SK-N-SH (cell line): Measurements from ENCODE around the gene CHML. TPM values are rescaled to one million over a fixed set of nuclear protein-coding genes. Genes with fewer than 3 reads are reported as not detected.
A peak's percentile ranks its signal among the peaks of the same experiment; 100 is the strongest.

ENCODE experiments used
- CTCF ChIA-PET: fragments of 300-600, 350-600 bp; formaldehyde crosslinking; extraction: SDS; loops from one replicate; lab custom pipeline; 2021; lab: Yijun Ruan, JAX
- POLR2A ChIA-PET: fragments of 350-600 bp; sonication (Branson Sonifier 250); formaldehyde crosslinking; extraction: SDS; loops from one replicate; lab custom pipeline; 2020; ENCODE audit warnings: antibody characterized with exemption, inconsistent platforms; lab: Yijun Ruan, JAX
- DNase-seq: peaks from one replicate; pipeline ENCODE4 v3.0.0; 2012
- H2AFZ ChIP-seq: fragments of 200-600 bp; sonication (generic); 2 replicates; pipeline ENCODE4 v1.8.1; 2016; ENCODE audit warnings: antibody characterized with exemption, mild to moderate bottlenecking, low read depth
- H3F3A ChIP-seq: fragments of 200-600 bp; sonication (generic); replicated peaks from 2 replicates; pipeline ENCODE3; 2016; ENCODE audit warnings: antibody characterized with exemption, mild to moderate bottlenecking; ENCODE audit not compliant: insufficient read depth
- H3K27ac ChIP-seq, 2 experiments: fragments of 200-500 bp in 1 of 2; fragments of 200-600 bp in 1 of 2; sonication (Bioruptor generic) in 1 of 2; sonication (generic), shearing (Covaris generic) in 1 of 2; 2 replicates each; pipeline versions ENCODE4 v1.5.1 to v1.6.1; 2014 to 2016; ENCODE audit warnings: low read depth in 2 of 2, inconsistent platforms in 1 of 2, low read length in 1 of 2, mild to moderate bottlenecking in 1 of 2, mixed read lengths in 1 of 2
- H3K27me3 ChIP-seq: fragments of 200-600 bp; sonication (generic), shearing (Covaris generic); 2 replicates; pipeline ENCODE4 v1.6.1; 2016; ENCODE audit warnings: mixed run types; ENCODE audit not compliant: insufficient read depth
- H3K36me3 ChIP-seq, 2 experiments: fragments of 200-500 bp in 1 of 2; fragments of 200-600 bp in 1 of 2; sonication (Bioruptor generic) in 1 of 2; sonication (generic) in 1 of 2; replicated peaks in 1 of 2; 2 replicates each; pipeline versions ENCODE3 to v1.5.1; 2014 to 2016; ENCODE audit warnings: low read length in 1 of 2, mild to moderate bottlenecking in 1 of 2; ENCODE audit not compliant: insufficient read depth in 2 of 2, control insufficient read depth in 1 of 2
- H3K4me1 ChIP-seq, 2 experiments: fragments of 200-500 bp in 1 of 2; fragments of 200-600 bp in 1 of 2; sonication (Bioruptor generic) in 1 of 2; sonication (generic), shearing (Covaris generic) in 1 of 2; 2 replicates each; pipeline versions ENCODE4 v1.5.1 to v1.6.1; 2014 to 2016; ENCODE audit warnings: low read depth in 1 of 2, low read length in 1 of 2, mixed run types in 1 of 2; ENCODE audit not compliant: insufficient read depth in 2 of 2, control insufficient read depth in 1 of 2
- H3K4me2 ChIP-seq: fragments of 200-600 bp; sonication (generic), shearing (Covaris generic); 2 replicates; pipeline ENCODE4 v1.6.1; 2017; ENCODE audit warnings: mixed run types
- H3K4me3 ChIP-seq, 2 experiments: fragments of 200-500 bp in 1 of 2; fragments of 200-600 bp in 1 of 2; sonication (Bioruptor generic) in 1 of 2; sonication (generic), shearing (Covaris generic) in 1 of 2; 2 replicates each; pipeline versions ENCODE4 v1.5.1 to v1.8.1; 2014 to 2016; ENCODE audit warnings: low read depth in 2 of 2, inconsistent platforms in 1 of 2, low read length in 1 of 2, mild to moderate bottlenecking in 1 of 2, mixed read lengths in 1 of 2, moderate library complexity in 1 of 2
- H3K79me2 ChIP-seq: fragments of 200-600 bp; sonication (generic); 2 replicates; pipeline ENCODE4 v1.8.1; 2017; ENCODE audit warnings: mild to moderate bottlenecking; ENCODE audit not compliant: insufficient read depth
- H3K9ac ChIP-seq: fragments of 200-600 bp; sonication (generic); 2 replicates; pipeline ENCODE4 v1.6.1; 2017; ENCODE audit warnings: mixed run types
- H3K9me2 ChIP-seq: fragments of 200-600 bp; sonication (generic); 2 replicates; pipeline ENCODE4 v1.6.1; 2017; ENCODE audit warnings: mixed run types
- H3K9me3 ChIP-seq: fragments of 200-600 bp; sonication (generic); 2 replicates; pipeline ENCODE4 v1.6.1; 2017; ENCODE audit warnings: mixed run types, mild to moderate bottlenecking, moderate library complexity
- H4K20me1 ChIP-seq: fragments of 200-600 bp; sonication (generic); 2 replicates; pipeline ENCODE4 v1.6.1; 2017; ENCODE audit warnings: mild to moderate bottlenecking, mixed run types; ENCODE audit not compliant: insufficient read depth
- CHD2 ChIP-seq: fragments of 150-350 bp; IDR thresholded peaks from 2 replicates; pipeline ENCODE4 v1.6.1; 2018; ENCODE audit warnings: low read length; ENCODE audit not compliant: partially characterized antibody
- FOSL2 ChIP-seq: IDR thresholded peaks from 2 replicates; pipeline ENCODE4 v1.4.0; 2012; ENCODE audit warnings: low read depth, mild to moderate bottlenecking, moderate library complexity, borderline replicate concordance
- JUND ChIP-seq: IDR thresholded peaks from 2 replicates; pipeline ENCODE4 v1.4.0; 2012
- MEF2A ChIP-seq: IDR thresholded peaks from 2 replicates; pipeline ENCODE4 v1.4.0; 2012; ENCODE audit warnings: low read depth, borderline replicate concordance
- NFIC ChIP-seq: IDR thresholded peaks from 2 replicates; pipeline ENCODE4 v1.4.0; 2012; ENCODE audit warnings: borderline replicate concordance
- POLR2AphosphoS5 ChIP-seq: IDR thresholded peaks from 2 replicates; pipeline ENCODE4 v1.6.1; 2012; ENCODE audit warnings: low read depth, low read length
- RAD21 ChIP-seq: IDR thresholded peaks from 2 replicates; pipeline ENCODE4 v1.6.1; 2012; ENCODE audit warnings: mild to moderate bottlenecking, low read length
- RFX5 ChIP-seq: IDR thresholded peaks from 2 replicates; pipeline ENCODE4 v1.6.1; 2012; ENCODE audit warnings: mild to moderate bottlenecking, improper control_type of control experiment, low read length
- SMC3 ChIP-seq: IDR thresholded peaks from 2 replicates; pipeline ENCODE4 v1.6.1; 2012; ENCODE audit warnings: low read depth, low read length, improper control_type of control experiment
- WGBS: methylation state at CpG from one replicate; pipeline ENCODE4 v1.1.6; 2017; ENCODE audit warnings: low lambda C conversion rate; 5-methylcytosine and 5-hydroxymethylcytosine counted together
- polyA plus RNA-seq, 3 experiments: library from polyadenylated mRNA; depleted of rRNA; stranded (reverse); fragments of >200 nt; gene quantifications; 2 replicates each; pipeline ENCODE4 v1.2.3, GENCODE V29; 2012
- TF ChIP-seq, protein P1 (sequence below): IDR thresholded peaks from 2 replicates; pipeline ENCODE4 v1.4.0; 2012; ENCODE audit warnings: low read depth, borderline replicate concordance
- TF ChIP-seq, protein P2 (sequence below): fragments of 200-600 bp; sonication (generic); IDR thresholded peaks from 2 replicates; pipeline ENCODE4 v1.6.1; 2017; ENCODE audit warnings: antibody characterized with exemption, mild to moderate bottlenecking, moderate library complexity
- TF ChIP-seq, protein P3 (sequence below): IDR thresholded peaks from 2 replicates; pipeline ENCODE4 v1.6.1; 2012; ENCODE audit warnings: mild to moderate bottlenecking, low read depth, low read length, moderate library complexity
- TF ChIP-seq, protein P4 (sequence below): fragments of 150-350 bp; IDR thresholded peaks from 2 replicates; pipeline ENCODE4 v1.6.1; 2017; ENCODE audit warnings: antibody characterized with exemption, low read length, low read depth, borderline replicate concordance

Gene CHML
- polyA plus RNA-seq, 1 of the 3 experiments (the other 2 are of a cell fraction) = 3.0 TPM

DNA sequence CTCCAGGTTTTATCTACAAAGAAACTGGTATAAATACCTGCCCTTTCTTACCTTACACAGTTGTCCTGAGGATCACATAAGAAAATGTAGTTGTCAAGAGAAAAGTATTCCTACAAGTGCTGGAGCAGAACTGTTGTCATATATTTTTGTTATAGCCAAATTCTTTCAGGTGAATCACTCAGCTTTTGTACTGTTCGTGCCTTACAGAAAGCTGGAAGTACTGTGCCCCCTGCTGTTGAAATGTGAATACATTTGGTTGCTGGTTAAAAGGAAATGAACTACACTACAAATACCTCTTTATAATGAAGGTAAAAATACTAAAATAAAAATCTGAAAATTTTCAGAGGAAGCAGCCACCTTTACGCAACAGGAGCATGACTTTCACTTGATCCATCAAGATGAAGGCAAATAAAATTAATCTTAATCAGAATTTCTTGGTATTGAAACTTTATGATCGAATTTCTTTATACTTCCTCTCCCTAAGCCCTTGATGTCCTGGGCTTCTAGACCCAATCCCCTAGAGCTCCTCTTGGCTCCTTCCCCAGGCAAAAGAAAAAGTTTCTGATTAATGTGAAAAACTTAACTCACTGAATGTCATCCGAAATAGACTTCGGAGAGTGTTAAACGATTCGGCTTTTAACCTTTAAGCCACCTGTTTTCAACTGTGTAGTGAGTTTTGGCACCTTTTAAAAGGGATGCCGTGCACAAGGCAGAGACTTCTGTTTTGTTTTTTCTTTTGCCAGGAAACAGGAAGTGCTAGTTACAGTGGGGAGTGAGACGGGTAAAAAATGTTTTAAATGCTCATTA, 12.5 kb downstream of the CHML start:
- H2AFZ ChIP-seq = no peak overlapping the region
- no peaks in the 10 kb centered on the region; a peak in 1 of 4 replicates for H3K4me1 ChIP-seq
- no peaks in the 10 kb centered on the region for H3K9me3 ChIP-seq
- H3F3A ChIP-seq = peaks cover 12% of the 10 kb centered on the region
- H3K4me3 ChIP-seq = no peak overlapping the region
- H3K27ac ChIP-seq = no peak overlapping the region
- H4K20me1 ChIP-seq = no peaks in the 10 kb centered on the region
- 0 out of 2 replicates have a peak, but pooled peaks have one; percentile 29 for TF ChIP-seq FOSL2
- no peak for TF ChIP-seq NFIC
- peak; percentile 64 for TF ChIP-seq SMC3
- TF ChIP-seq, protein P1, sequence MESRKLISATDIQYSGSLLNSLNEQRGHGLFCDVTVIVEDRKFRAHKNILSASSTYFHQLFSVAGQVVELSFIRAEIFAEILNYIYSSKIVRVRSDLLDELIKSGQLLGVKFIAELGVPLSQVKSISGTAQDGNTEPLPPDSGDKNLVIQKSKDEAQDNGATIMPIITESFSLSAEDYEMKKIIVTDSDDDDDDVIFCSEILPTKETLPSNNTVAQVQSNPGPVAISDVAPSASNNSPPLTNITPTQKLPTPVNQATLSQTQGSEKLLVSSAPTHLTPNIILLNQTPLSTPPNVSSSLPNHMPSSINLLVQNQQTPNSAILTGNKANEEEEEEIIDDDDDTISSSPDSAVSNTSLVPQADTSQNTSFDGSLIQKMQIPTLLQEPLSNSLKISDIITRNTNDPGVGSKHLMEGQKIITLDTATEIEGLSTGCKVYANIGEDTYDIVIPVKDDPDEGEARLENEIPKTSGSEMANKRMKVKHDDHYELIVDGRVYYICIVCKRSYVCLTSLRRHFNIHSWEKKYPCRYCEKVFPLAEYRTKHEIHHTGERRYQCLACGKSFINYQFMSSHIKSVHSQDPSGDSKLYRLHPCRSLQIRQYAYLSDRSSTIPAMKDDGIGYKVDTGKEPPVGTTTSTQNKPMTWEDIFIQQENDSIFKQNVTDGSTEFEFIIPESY = no peak
- TF ChIP-seq RAD21 = peak; percentile 62
- TF ChIP-seq, protein P2, sequence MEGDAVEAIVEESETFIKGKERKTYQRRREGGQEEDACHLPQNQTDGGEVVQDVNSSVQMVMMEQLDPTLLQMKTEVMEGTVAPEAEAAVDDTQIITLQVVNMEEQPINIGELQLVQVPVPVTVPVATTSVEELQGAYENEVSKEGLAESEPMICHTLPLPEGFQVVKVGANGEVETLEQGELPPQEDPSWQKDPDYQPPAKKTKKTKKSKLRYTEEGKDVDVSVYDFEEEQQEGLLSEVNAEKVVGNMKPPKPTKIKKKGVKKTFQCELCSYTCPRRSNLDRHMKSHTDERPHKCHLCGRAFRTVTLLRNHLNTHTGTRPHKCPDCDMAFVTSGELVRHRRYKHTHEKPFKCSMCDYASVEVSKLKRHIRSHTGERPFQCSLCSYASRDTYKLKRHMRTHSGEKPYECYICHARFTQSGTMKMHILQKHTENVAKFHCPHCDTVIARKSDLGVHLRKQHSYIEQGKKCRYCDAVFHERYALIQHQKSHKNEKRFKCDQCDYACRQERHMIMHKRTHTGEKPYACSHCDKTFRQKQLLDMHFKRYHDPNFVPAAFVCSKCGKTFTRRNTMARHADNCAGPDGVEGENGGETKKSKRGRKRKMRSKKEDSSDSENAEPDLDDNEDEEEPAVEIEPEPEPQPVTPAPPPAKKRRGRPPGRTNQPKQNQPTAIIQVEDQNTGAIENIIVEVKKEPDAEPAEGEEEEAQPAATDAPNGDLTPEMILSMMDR = peak; percentile 82
- 0 out of 2 replicates have a peak, but pooled peaks have one; percentile 8 for TF ChIP-seq JUND
- TF ChIP-seq, all 33 proteins: peak for 5
- DNase-seq = no peak
- H3K9me2 ChIP-seq = no peaks in the 10 kb centered on the region; the same call in 1 of the 2 replicates
- no peak overlapping the region for H3K9ac ChIP-seq
- ChIA-PET POLR2A (no interaction called here), CTCF (interaction anchor here (1.0 to 4.2 kb wide), 10 partner anchors 8 to 740 kb away, joined by 3 to 41 read pairs (median 6); partner anchors contain the start of gene KMO)
- no peaks in the 10 kb centered on the region for H3K79me2 ChIP-seq
- no peak overlapping the region for H3K4me2 ChIP-seq
- 65% methylated on average over 9 of the region's 9 CpGs for WGBS
- peaks cover 8 to 11% of the 10 kb centered on the region in 2 experiments for H3K36me3 ChIP-seq
- no peaks in the 10 kb centered on the region for H3K27me3 ChIP-seq

DNA sequence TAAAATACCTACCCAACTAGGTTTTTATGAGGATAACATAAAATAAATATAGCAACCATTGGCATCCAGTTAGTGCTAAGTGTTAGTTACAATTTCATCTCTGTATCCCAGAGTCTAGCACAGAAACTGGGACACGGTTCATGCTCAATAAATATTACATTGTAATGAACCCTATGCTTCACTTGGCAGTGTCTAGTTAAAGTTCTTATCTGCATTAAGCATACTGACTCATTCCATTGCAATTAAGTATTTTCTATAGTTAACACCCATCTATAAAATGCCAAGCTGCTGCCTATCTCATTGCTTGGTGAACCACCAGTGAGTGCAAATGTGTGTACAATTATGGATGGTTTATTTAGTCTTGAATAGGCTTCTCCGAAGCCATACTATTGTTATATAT, 15.2 kb downstream of the CHML start:
- CTCF ChIA-PET = interaction anchor here (4.2 kb wide), 1 partner anchor 14 kb away, joined by 41 read pairs; no protein-coding TSS in a partner anchor
- Histone ChIP-seq H3K27ac (no peak overlapping the region), H3K27me3 (no peaks in the 10 kb centered on the region), H4K20me1 (no peaks in the 10 kb centered on the region), H3K4me1 (no peaks in the 10 kb centered on the region; a peak in 1 of 4 replicates), H3K79me2 (no peaks in the 10 kb centered on the region), H3K4me2 (no peak overlapping the region), H2AFZ (no peak overlapping the region), H3K4me3 (no peak overlapping the region), H3F3A (peaks cover 12% of the 10 kb centered on the region), H3K9me3 (no peaks in the 10 kb centered on the region), H3K36me3 (peaks cover 0 to 6% of the 10 kb centered on the region in 2 experiments), H3K9me2 (no peaks in the 10 kb centered on the region), H3K9ac (no peak overlapping the region)
- whole genome bisulfite sequencing = 92% methylated on average over 2 of the region's 2 CpGs
- POLR2A ChIA-PET = no interaction called here
- no peak for DNase-seq
- no peak for TF ChIP-seq CHD2
- no peak for TF ChIP-seq JUND
- TF ChIP-seq, protein P3, sequence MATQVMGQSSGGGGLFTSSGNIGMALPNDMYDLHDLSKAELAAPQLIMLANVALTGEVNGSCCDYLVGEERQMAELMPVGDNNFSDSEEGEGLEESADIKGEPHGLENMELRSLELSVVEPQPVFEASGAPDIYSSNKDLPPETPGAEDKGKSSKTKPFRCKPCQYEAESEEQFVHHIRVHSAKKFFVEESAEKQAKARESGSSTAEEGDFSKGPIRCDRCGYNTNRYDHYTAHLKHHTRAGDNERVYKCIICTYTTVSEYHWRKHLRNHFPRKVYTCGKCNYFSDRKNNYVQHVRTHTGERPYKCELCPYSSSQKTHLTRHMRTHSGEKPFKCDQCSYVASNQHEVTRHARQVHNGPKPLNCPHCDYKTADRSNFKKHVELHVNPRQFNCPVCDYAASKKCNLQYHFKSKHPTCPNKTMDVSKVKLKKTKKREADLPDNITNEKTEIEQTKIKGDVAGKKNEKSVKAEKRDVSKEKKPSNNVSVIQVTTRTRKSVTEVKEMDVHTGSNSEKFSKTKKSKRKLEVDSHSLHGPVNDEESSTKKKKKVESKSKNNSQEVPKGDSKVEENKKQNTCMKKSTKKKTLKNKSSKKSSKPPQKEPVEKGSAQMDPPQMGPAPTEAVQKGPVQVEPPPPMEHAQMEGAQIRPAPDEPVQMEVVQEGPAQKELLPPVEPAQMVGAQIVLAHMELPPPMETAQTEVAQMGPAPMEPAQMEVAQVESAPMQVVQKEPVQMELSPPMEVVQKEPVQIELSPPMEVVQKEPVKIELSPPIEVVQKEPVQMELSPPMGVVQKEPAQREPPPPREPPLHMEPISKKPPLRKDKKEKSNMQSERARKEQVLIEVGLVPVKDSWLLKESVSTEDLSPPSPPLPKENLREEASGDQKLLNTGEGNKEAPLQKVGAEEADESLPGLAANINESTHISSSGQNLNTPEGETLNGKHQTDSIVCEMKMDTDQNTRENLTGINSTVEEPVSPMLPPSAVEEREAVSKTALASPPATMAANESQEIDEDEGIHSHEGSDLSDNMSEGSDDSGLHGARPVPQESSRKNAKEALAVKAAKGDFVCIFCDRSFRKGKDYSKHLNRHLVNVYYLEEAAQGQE = no peak
- no peak for TF ChIP-seq MEF2A
- no peak for TF ChIP-seq RAD21
- TF ChIP-seq POLR2AphosphoS5 = no peak
- TF ChIP-seq, protein P1 = no peak
- TF ChIP-seq, protein P4, sequence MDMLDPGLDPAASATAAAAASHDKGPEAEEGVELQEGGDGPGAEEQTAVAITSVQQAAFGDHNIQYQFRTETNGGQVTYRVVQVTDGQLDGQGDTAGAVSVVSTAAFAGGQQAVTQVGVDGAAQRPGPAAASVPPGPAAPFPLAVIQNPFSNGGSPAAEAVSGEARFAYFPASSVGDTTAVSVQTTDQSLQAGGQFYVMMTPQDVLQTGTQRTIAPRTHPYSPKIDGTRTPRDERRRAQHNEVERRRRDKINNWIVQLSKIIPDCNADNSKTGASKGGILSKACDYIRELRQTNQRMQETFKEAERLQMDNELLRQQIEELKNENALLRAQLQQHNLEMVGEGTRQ = no peak
- no peak for TF ChIP-seq RFX5
- TF ChIP-seq FOSL2 = no peak
